Tibial nerve (tissue), 3 donors: Measurements from ENCODE around the gene PLEKHG7.

Experiments
- CTCF ChIP-seq, 5 experiments: fragments of 200-600 bp in 3 of 5; fragments of 450-650 bp in 2 of 5; sonication (generic) in 3 of 5; IDR thresholded peaks; one replicate each; pipeline ENCODE4 v1.5.1; 2016 to 2019; ENCODE audit warnings: antibody characterized with exemption in 5 of 5, mild to moderate bottlenecking in 3 of 5, moderate library complexity in 2 of 5
- POLR2A ChIP-seq, 2 donors: fragments of 450-650 bp; IDR thresholded peaks; one replicate each; pipeline ENCODE4 v1.6.1; 2017; ENCODE audit warnings: antibody characterized with exemption in 2 of 2, mild to moderate bottlenecking in 2 of 2, moderate library complexity in 2 of 2

DNA sequence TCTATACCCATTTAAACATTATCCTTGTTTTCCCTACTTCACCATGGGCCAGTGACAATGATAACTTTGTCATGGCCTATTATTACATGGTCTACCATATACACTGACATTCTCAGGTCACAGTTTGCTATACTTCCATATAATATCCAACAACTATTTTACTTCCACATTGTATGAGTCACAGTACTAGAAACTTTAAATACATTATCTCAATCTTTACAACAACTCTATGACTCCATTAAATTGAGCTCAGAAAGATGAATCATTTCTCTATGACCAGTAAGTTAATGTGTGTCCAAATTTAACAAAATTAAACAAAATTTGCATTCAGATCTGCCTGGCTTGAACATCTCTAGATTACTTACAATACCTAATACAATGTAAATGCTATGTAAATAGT, 93.9 kb downstream of the PLEKHG7 start:
- TF ChIP-seq CTCF (IDR thresholded peaks at IDR 0.05) = no peak
- no peak for TF ChIP-seq POLR2A (IDR thresholded peaks at IDR 0.05)
